ENCODE data around the gene SLC36A3.

DNA sequence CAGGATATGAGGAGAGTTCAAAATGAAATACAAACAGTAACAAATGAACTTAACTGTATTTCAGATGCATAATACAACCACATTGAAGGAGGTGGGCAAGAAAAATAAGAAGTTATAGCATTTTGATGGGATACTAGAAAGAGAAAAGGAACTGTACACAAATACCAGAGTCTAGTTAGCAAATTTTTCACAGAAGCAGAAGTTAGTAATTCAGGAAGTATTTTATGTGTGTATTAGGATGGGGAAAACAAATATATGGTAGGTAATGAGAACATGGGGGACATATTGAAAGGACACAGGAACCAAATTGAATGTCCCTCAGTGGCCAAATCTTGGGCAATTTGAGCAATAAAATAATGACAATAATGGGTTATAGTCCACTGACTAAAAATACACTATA is 32.2 kb downstream of the SLC36A3 start:
- no peak for TF ChIP-seq POLR2A (IDR thresholded peaks at IDR 0.05)
- TF ChIP-seq, protein P1, sequence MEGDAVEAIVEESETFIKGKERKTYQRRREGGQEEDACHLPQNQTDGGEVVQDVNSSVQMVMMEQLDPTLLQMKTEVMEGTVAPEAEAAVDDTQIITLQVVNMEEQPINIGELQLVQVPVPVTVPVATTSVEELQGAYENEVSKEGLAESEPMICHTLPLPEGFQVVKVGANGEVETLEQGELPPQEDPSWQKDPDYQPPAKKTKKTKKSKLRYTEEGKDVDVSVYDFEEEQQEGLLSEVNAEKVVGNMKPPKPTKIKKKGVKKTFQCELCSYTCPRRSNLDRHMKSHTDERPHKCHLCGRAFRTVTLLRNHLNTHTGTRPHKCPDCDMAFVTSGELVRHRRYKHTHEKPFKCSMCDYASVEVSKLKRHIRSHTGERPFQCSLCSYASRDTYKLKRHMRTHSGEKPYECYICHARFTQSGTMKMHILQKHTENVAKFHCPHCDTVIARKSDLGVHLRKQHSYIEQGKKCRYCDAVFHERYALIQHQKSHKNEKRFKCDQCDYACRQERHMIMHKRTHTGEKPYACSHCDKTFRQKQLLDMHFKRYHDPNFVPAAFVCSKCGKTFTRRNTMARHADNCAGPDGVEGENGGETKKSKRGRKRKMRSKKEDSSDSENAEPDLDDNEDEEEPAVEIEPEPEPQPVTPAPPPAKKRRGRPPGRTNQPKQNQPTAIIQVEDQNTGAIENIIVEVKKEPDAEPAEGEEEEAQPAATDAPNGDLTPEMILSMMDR (IDR thresholded peaks at IDR 0.05): no peak
